GM23338 (cell line): ENCODE results near the gene AMBP. TPM values are rescaled to one million over a fixed set of nuclear protein-coding genes. Genes with fewer than 3 reads are reported as not detected.

ENCODE experiments used
- ATAC-seq: fragments of 200-7000 bp; cut with Tn5 transposase; 3 replicates; pipeline ENCODE4 v1.9.1; 2020
- DNase-seq: peaks from one replicate; pipeline ENCODE4 v3.0.0-alpha.2; 2015; ENCODE audit warnings: low spot score
- H2AFZ ChIP-seq: fragments of 200-600 bp; sonication (generic); 2 replicates; pipeline ENCODE4 v1.8.0; 2016; ENCODE audit warnings: antibody characterized with exemption, mild to moderate bottlenecking, moderate library complexity
- H3F3A ChIP-seq: fragments of 200-600 bp; sonication (generic); replicated peaks from 2 replicates; pipeline ENCODE4 v1.8.0; 2017; ENCODE audit warnings: antibody characterized with exemption, mixed run types, low read depth
- H3K27ac ChIP-seq: fragments of 200-600 bp; sonication (generic); 2 replicates; pipeline ENCODE4 v1.6.1; 2016; ENCODE audit warnings: low read depth
- H3K27me3 ChIP-seq: fragments of 200-600 bp; sonication (generic); 2 replicates; pipeline ENCODE4 v1.8.0; 2016; ENCODE audit warnings: mild to moderate bottlenecking, mixed run types, moderate library complexity; ENCODE audit not compliant: insufficient read depth
- H3K36me3 ChIP-seq: fragments of 200-600 bp; sonication (generic); 2 replicates; pipeline ENCODE4 v1.8.0; 2016; ENCODE audit warnings: mild to moderate bottlenecking; ENCODE audit not compliant: insufficient read depth
- H3K4me1 ChIP-seq: fragments of 200-600 bp; sonication (generic); 2 replicates; pipeline ENCODE4 v1.8.0; 2016; ENCODE audit warnings: mild to moderate bottlenecking, moderate library complexity; ENCODE audit not compliant: insufficient read depth
- H3K4me2 ChIP-seq: fragments of 200-600 bp; sonication (generic); 2 replicates; pipeline ENCODE4 v1.7.1; 2017; ENCODE audit warnings: mixed run types
- H3K4me3 ChIP-seq: fragments of 200-600 bp; sonication (generic); 2 replicates; pipeline ENCODE4 v1.6.1; 2016; ENCODE audit warnings: mixed run types
- H3K79me2 ChIP-seq: fragments of 200-600 bp; sonication (generic); replicated peaks from 2 replicates; pipeline ENCODE4 v1.8.0; 2017; ENCODE audit warnings: mild to moderate bottlenecking; ENCODE audit not compliant: insufficient read depth
- H3K9me2 ChIP-seq: fragments of 200-600 bp; sonication (generic); 2 replicates; pipeline ENCODE4 v1.8.0; 2017; ENCODE audit not compliant: insufficient read depth
- H4K20me1 ChIP-seq: fragments of 200-600 bp; sonication (generic); replicated peaks from 2 replicates; pipeline ENCODE4 v1.8.0; 2017; ENCODE audit warnings: mild to moderate bottlenecking; ENCODE audit not compliant: insufficient read depth
- H3K27ac Mint-ChIP-seq: 2 replicates; pipeline ENCODE4 v1.8.0; 2020; ENCODE audit warnings: inconsistent platforms, mild to moderate bottlenecking, moderate library complexity, mixed read lengths
- H3K27me3 Mint-ChIP-seq: 3 replicates; pipeline ENCODE4 v1.8.0; 2022; ENCODE audit warnings: low read depth, mild to moderate bottlenecking, moderate library complexity, mixed read lengths, inconsistent platforms; ENCODE audit not compliant: insufficient read depth, poor library complexity
- H3K36me3 Mint-ChIP-seq: 3 replicates; pipeline ENCODE4 v1.8.0; 2021; ENCODE audit warnings: low read depth, mild to moderate bottlenecking, inconsistent platforms, moderate library complexity, mixed read lengths
- H3K4me1 Mint-ChIP-seq: 3 replicates; pipeline ENCODE4 v1.8.0; 2020; ENCODE audit warnings: mild to moderate bottlenecking, inconsistent platforms, mixed read lengths
- H3K4me3 Mint-ChIP-seq: 3 replicates; pipeline ENCODE4 v1.8.0; 2021; ENCODE audit warnings: moderate library complexity, mild to moderate bottlenecking, inconsistent platforms, mixed read lengths
- H3K9me3 Mint-ChIP-seq: 3 replicates; pipeline ENCODE4 v1.8.0; 2020; ENCODE audit warnings: moderate library complexity, mild to moderate bottlenecking, inconsistent platforms, mixed read lengths
- CREB1 ChIP-seq: fragments of 250-450 bp; sonication (Bioruptor Pico); IDR thresholded peaks from 2 replicates; pipeline ENCODE4 v1.5.0; 2020; ENCODE audit warnings: low read depth, mild to moderate bottlenecking, moderate library complexity
- ETS1 ChIP-seq: IDR thresholded peaks from 2 replicates; pipeline ENCODE4 v1.6.1; 2016; ENCODE audit warnings: antibody characterized with exemption
- EZH2 ChIP-seq: fragments of 200-600 bp; sonication (generic); IDR thresholded peaks from one replicate; pipeline ENCODE4 v1.8.0; 2017; ENCODE audit warnings: antibody characterized with exemption, mild to moderate bottlenecking, low read depth; ENCODE audit not compliant: unreplicated experiment
- EZH2phosphoT487 ChIP-seq: fragments of 200-600 bp; sonication (generic); IDR thresholded peaks from one replicate; pipeline ENCODE4 v1.8.1; 2018; ENCODE audit warnings: antibody characterized with exemption; ENCODE audit not compliant: unreplicated experiment
- JUNB ChIP-seq: IDR thresholded peaks from one replicate; pipeline ENCODE4 v1.6.1; 2016; ENCODE audit warnings: antibody characterized with exemption; ENCODE audit not compliant: unreplicated experiment
- NANOG ChIP-seq: IDR thresholded peaks from 2 replicates; pipeline ENCODE4 v1.6.1; 2016; ENCODE audit warnings: antibody characterized with exemption, borderline replicate concordance
- POLR2AphosphoS5 ChIP-seq: IDR thresholded peaks from 2 replicates; pipeline ENCODE4 v1.6.1; 2016; ENCODE audit warnings: antibody characterized with exemption, low read depth
- STAT1 ChIP-seq: IDR thresholded peaks from one replicate; pipeline ENCODE4 v1.6.1; 2016; ENCODE audit warnings: antibody characterized with exemption; ENCODE audit not compliant: unreplicated experiment
- ZNF114 ChIP-seq: fragments of 250-450 bp; sonication (Bioruptor Pico); IDR thresholded peaks from 2 replicates; pipeline ENCODE4 v1.5.0; 2020; ENCODE audit warnings: mild to moderate bottlenecking, moderate library complexity
- ZNF331 ChIP-seq: fragments of 250-450 bp; sonication (Bioruptor Pico); IDR thresholded peaks from 2 replicates; pipeline ENCODE4 v1.5.0; 2020; ENCODE audit warnings: low read depth, mild to moderate bottlenecking, moderate library complexity
- ZNF462 ChIP-seq: fragments of 250-450 bp; sonication (Bioruptor Pico); IDR thresholded peaks from 2 replicates; pipeline ENCODE4 v1.5.0; 2020; ENCODE audit warnings: mild to moderate bottlenecking, moderate library complexity
- polyA plus RNA-seq: library from polyadenylated mRNA; unstranded; fragments of >200 nt; fragmentation: Nextera tagmentation; extraction: Ambion mirVana; gene quantifications from 2 replicates; pipeline ENCODE4 v1.2.1, GENCODE V29; 2016
- total RNA-seq: library from RNA; depleted of rRNA; stranded (reverse); fragments of >200 nt; shearing (Covaris generic); gene quantifications from 2 replicates; pipeline ENCODE4 v1.2.3, GENCODE V29; 2014
- TF ChIP-seq, protein P1 (sequence below): IDR thresholded peaks from one replicate; pipeline ENCODE4 v1.6.1; 2018; ENCODE audit warnings: antibody characterized with exemption; ENCODE audit not compliant: unreplicated experiment
- TF ChIP-seq, protein P2 (sequence below), 2 experiments: fragments of 200-600 bp in 1 of 2; sonication (generic) in 1 of 2; conservative IDR thresholded peaks; 2 replicates each; pipeline versions ENCODE4 v1.5.1 to v1.6.1; 2016 to 2017; ENCODE audit warnings: antibody characterized with exemption in 2 of 2, low read depth in 2 of 2, mild to moderate bottlenecking in 2 of 2, moderate library complexity in 1 of 2

AMBP gene
- total and polyA plus RNA-seq, 2 experiments from 2014 or later = 1.3 to 2.0 TPM

GRCh38 chr9:114065304-114065703, 12.8 kb downstream of the AMBP start:
- no peak for DNase-seq

More at GRCh38 chr9:114065304-114065703, 12.8 kb downstream of the AMBP start:
- H3K36me3 ChIP-seq = no peaks in the 10 kb centered on the region
- H3K79me2 ChIP-seq = no peaks in the 10 kb centered on the region
- no peaks in the 10 kb centered on the region for H3K36me3 Mint-ChIP-seq
- H3K4me1 Mint-ChIP-seq = no peaks in the 10 kb centered on the region
- H3K4me3 ChIP-seq = no peak overlapping the region
- H3F3A ChIP-seq = no peaks in the 10 kb centered on the region
- no peak overlapping the region for H3K4me3 Mint-ChIP-seq
- TF ChIP-seq POLR2AphosphoS5 (no peak), EZH2phosphoT487 (no peak), ZNF462 (CRISPR knock-in tag) (no peak), ZNF331 (CRISPR knock-in tag) (no peak), EZH2 (no peak), STAT1 (no peak), NANOG (no peak), CREB1 (no peak), ETS1 (no peak), ZNF114 (no peak), JUNB (no peak)
- TF ChIP-seq, protein P1, sequence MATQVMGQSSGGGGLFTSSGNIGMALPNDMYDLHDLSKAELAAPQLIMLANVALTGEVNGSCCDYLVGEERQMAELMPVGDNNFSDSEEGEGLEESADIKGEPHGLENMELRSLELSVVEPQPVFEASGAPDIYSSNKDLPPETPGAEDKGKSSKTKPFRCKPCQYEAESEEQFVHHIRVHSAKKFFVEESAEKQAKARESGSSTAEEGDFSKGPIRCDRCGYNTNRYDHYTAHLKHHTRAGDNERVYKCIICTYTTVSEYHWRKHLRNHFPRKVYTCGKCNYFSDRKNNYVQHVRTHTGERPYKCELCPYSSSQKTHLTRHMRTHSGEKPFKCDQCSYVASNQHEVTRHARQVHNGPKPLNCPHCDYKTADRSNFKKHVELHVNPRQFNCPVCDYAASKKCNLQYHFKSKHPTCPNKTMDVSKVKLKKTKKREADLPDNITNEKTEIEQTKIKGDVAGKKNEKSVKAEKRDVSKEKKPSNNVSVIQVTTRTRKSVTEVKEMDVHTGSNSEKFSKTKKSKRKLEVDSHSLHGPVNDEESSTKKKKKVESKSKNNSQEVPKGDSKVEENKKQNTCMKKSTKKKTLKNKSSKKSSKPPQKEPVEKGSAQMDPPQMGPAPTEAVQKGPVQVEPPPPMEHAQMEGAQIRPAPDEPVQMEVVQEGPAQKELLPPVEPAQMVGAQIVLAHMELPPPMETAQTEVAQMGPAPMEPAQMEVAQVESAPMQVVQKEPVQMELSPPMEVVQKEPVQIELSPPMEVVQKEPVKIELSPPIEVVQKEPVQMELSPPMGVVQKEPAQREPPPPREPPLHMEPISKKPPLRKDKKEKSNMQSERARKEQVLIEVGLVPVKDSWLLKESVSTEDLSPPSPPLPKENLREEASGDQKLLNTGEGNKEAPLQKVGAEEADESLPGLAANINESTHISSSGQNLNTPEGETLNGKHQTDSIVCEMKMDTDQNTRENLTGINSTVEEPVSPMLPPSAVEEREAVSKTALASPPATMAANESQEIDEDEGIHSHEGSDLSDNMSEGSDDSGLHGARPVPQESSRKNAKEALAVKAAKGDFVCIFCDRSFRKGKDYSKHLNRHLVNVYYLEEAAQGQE = no peak
- TF ChIP-seq, protein P2, sequence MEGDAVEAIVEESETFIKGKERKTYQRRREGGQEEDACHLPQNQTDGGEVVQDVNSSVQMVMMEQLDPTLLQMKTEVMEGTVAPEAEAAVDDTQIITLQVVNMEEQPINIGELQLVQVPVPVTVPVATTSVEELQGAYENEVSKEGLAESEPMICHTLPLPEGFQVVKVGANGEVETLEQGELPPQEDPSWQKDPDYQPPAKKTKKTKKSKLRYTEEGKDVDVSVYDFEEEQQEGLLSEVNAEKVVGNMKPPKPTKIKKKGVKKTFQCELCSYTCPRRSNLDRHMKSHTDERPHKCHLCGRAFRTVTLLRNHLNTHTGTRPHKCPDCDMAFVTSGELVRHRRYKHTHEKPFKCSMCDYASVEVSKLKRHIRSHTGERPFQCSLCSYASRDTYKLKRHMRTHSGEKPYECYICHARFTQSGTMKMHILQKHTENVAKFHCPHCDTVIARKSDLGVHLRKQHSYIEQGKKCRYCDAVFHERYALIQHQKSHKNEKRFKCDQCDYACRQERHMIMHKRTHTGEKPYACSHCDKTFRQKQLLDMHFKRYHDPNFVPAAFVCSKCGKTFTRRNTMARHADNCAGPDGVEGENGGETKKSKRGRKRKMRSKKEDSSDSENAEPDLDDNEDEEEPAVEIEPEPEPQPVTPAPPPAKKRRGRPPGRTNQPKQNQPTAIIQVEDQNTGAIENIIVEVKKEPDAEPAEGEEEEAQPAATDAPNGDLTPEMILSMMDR (conservative IDR thresholded peaks at IDR 0.05; ENCODE audit: low read depth in 2 of 2) = no peak
- ATAC-seq = no peak
- no peak overlapping the region for H2AFZ ChIP-seq
- no peaks in the 10 kb centered on the region for H3K9me3 Mint-ChIP-seq
- H3K27me3 ChIP-seq = no peaks in the 10 kb centered on the region
- no peak overlapping the region for H3K27ac ChIP-seq
- H3K4me1 ChIP-seq = no peaks in the 10 kb centered on the region
- no peak overlapping the region for H3K4me2 ChIP-seq
- no peaks in the 10 kb centered on the region for H3K27me3 Mint-ChIP-seq
- H4K20me1 ChIP-seq = no peaks in the 10 kb centered on the region; the same call in 1 of the 2 replicates
- no peaks in the 10 kb centered on the region for H3K9me2 ChIP-seq
- no peak overlapping the region for H3K27ac Mint-ChIP-seq
